Testis (tissue), 5 donors: ENCODE data around the gene HSFX3. TPM values are rescaled to one million over a fixed set of nuclear protein-coding genes. Genes with fewer than 3 reads are reported as not detected.
"Not testable (repeated sequence)": the region's sequence is repeated elsewhere in the genome, so short reads cannot be mapped to it uniquely, and the experiment has no call there.

ENCODE experiments used
- DNase-seq: peaks from one replicate; pipeline ENCODE4 v3.0.0-alpha.2; 2019
- H3K27ac ChIP-seq, 2 donors: fragments of 200-600 bp; sonication (generic); one replicate each; pipeline ENCODE4 v1.5.1; 2019
- H3K27me3 ChIP-seq: fragments of 200-600 bp; sonication (generic); one replicate; pipeline ENCODE4 v1.5.1; 2019
- H3K36me3 ChIP-seq: fragments of 200-600 bp; sonication (generic); one replicate; pipeline ENCODE4 v1.5.1; 2017; ENCODE audit warnings: low read depth; ENCODE audit errors: missing control alignments
- H3K4me1 ChIP-seq: fragments of 200-600 bp; sonication (generic); one replicate; pipeline ENCODE4 v1.5.1; 2019
- H3K4me3 ChIP-seq, 2 donors: fragments of 200-600 bp; sonication (generic); one replicate each; pipeline ENCODE4 v1.5.1; 2017 to 2019
- H3K9me3 ChIP-seq: fragments of 200-600 bp; sonication (generic); one replicate; pipeline ENCODE4 v1.5.1; 2017
- CTCF ChIP-seq, 3 experiments: fragments of 450-650 bp in 2 of 3; fragments of 200-600 bp in 1 of 3; sonication (generic) in 1 of 3; IDR thresholded peaks; one replicate each; pipeline ENCODE4 v1.5.1; 2016 to 2019; ENCODE audit warnings: antibody characterized with exemption in 3 of 3, mild to moderate bottlenecking in 2 of 3, moderate library complexity in 1 of 3
- POLR2A ChIP-seq: fragments of 450-650 bp; IDR thresholded peaks from one replicate; pipeline ENCODE4 v1.6.1; 2017; ENCODE audit warnings: antibody characterized with exemption, mild to moderate bottlenecking, moderate library complexity
- WGBS, 2 donors: methylation state at CpG; one replicate each; pipeline ENCODE4 v1.1.5; 2018; 5-methylcytosine and 5-hydroxymethylcytosine counted together
- intact Hi-C: fragments of 100-400 bp; cut with DNase I; formaldehyde crosslinking; loops from one replicate; pipeline ENCODE4 v1.15.1; 2023; ENCODE audit warnings: low total_unique reads
- long read RNA-seq, 2 donors: transcript quantifications; one replicate each; lab custom pipeline, GENCODE V29; 2026
- polyA plus RNA-seq: library from polyadenylated mRNA; stranded (reverse); fragments of 350-450 nt; fragmentation: Illumina TruSeq; extraction: RNeasy Lipid Tissue Mini Kit (QIAGEN cat#74804); gene quantifications from one replicate; pipeline ENCODE4 v1.2.3, GENCODE V29; 2014; ENCODE audit warnings: low read depth, low replicate concordance; ENCODE audit not compliant: insufficient read depth
- total RNA-seq, 2 donors: library from RNA; depleted of rRNA; stranded (reverse); fragments of >200 nt; gene quantifications; one replicate each; pipeline ENCODE4 v1.2.3, GENCODE V29; 2016

Gene HSFX3, protein sequence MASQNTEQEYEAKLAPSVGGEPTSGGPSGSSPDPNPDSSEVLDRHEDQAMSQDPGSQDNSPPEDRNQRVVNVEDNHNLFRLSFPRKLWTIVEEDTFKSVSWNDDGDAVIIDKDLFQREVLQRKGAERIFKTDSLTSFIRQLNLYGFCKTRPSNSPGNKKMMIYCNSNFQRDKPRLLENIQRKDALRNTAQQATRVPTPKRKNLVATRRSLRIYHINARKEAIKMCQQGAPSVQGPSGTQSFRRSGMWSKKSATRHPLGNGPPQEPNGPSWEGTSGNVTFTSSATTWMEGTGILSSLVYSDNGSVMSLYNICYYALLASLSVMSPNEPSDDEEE
- total RNA-seq: 1 to 10 TPM; 5.6 to 8.7 TPM
- 16.6 TPM for polyA plus RNA-seq
- long read RNA-seq, donor 1: 0 reads
- long read RNA-seq, donor 2: 0 reads

- H3K9me3 ChIP-seq, H3K27ac ChIP-seq, H3K4me1 ChIP-seq, H3K4me3 ChIP-seq, H3K36me3 ChIP-seq, H3K27me3 ChIP-seq, intact Hi-C loops, DNase-seq: not testable (repeated sequence)
- no CpG with 5 or more reads among the region's 6 CpGs for WGBS, 2 donors
Observed at GRCh38 chrX:149549701-149550100, at the start of gene HSFX3. TSS of gene HSFX3 (minus strand) at chrX:149549924. CDS start at chrX:149549852, 72 bp downstream.

DNA sequence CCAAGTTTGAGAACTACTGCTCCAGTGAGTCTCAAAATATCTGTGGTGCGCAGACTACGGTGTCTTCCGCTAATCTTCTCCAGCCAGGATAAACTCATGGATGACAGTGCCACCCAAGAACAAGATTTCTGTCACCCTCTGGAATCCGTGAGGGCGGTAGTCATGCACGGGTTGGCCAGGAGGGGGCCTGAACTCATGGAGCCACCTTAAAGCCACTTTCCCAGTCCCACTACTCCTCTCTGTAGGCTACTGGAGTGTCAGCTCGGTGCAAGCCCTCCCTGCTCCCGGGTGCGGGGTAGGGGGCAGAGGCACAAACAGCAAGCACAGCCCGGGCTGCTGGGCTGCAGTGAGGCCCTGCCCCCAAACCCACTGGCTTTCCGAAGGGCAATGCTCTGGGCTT lies 48.9 kb upstream of the HSFX3 start:
- H3K4me3 ChIP-seq, H3K9me3 ChIP-seq, H3K36me3 ChIP-seq, H3K27ac ChIP-seq, H3K27me3 ChIP-seq, H3K4me1 ChIP-seq, intact Hi-C loops: not testable (repeated sequence)
- DNase-seq: peak; percentile 13
- no CpG with 5 or more reads among the region's 11 CpGs for WGBS, 2 donors

- H3K27ac ChIP-seq, H3K4me1 ChIP-seq, intact Hi-C loops, H3K36me3 ChIP-seq, H3K9me3 ChIP-seq, H3K4me3 ChIP-seq, H3K27me3 ChIP-seq, DNase-seq: not testable (repeated sequence)
- WGBS, 2 donors: no CpG with 5 or more reads among the region's 7 CpGs
Observed at GRCh38 chrX:149595943-149596342, 46.2 kb upstream of the HSFX3 start.

DNA sequence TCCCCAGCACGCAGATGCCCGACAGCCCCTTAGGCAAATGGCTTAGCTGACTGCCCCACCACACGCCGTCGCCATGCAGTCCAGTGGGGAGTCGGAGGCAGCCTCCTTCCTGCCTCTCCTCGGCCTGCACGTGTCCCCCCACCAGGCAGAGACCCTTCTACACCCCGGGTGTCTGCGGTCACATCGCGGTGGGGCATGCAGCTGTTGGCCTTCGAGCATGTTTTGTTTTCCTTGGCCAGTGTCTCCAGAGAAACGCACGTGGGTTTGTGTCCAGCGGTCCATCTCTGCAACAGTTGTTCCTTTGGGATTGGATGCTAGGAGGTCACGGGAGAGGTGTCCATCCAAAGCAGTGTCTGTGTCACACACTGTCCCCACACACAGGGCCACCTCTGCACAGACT lies 45.5 kb upstream of the HSFX3 start, which contains the start of gene HSFX2:
Gene HSFX2 (minus strand): TSS at position 101 of the 400 bp plus-strand sequence. CDS start 614 bp downstream, outside the sequence.
- H3K36me3 ChIP-seq, intact Hi-C loops, H3K27me3 ChIP-seq, H3K9me3 ChIP-seq, DNase-seq, H3K4me1 ChIP-seq, H3K27ac ChIP-seq, H3K4me3 ChIP-seq: not testable (repeated sequence)
- no CpG with 5 or more reads among the region's 17 CpGs for WGBS, 2 donors

GRCh38 chrX:149590993-149591392 lies 41.3 kb upstream of the HSFX3 start:
- H3K4me1 ChIP-seq, intact Hi-C loops, H3K4me3 ChIP-seq, H3K27me3 ChIP-seq, DNase-seq, H3K9me3 ChIP-seq, H3K27ac ChIP-seq, H3K36me3 ChIP-seq: not testable (repeated sequence)
- no CpG with 5 or more reads among the region's 7 CpGs for WGBS, 2 donors

DNA sequence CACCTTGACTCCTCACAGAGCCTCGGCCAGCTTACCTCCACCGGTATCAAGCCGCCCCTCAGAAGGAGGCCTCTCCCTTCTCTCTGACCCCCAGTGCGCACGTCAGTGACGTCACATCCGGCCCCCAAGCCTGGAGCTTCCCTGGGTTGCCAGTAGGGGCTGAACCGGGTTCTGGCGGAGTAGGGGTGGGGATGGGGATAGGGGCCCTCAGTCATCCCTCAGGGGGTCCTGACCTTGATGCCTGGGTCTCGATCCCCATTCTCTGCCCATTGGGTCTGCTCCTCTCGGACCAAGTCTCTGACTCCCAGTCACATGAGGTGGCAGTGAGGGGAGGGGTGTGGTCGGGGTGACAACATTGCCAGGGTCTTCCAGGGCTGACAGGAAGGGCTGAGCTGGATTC lies 37.6 kb upstream of the HSFX3 start, which contains the start of gene MAGEA9B:
Gene MAGEA9B (minus strand): TSS at position 101 of the 400 bp plus-strand sequence. CDS start 4,280 bp downstream, outside the sequence.
- H3K9me3 ChIP-seq, H3K27ac ChIP-seq, H3K27me3 ChIP-seq, intact Hi-C loops, H3K4me1 ChIP-seq, H3K4me3 ChIP-seq, H3K36me3 ChIP-seq, DNase-seq: not testable (repeated sequence)
- WGBS, 2 donors: no CpG with 5 or more reads among the region's 12 CpGs

- H3K4me1 ChIP-seq, DNase-seq, H3K9me3 ChIP-seq, H3K4me3 ChIP-seq, H3K36me3 ChIP-seq, H3K27ac ChIP-seq, intact Hi-C loops, H3K27me3 ChIP-seq: not testable (repeated sequence)
- no CpG with 5 or more reads among the region's 17 CpGs for WGBS, 2 donors
Observed at GRCh38 chrX:149585631-149586030, 35.9 kb upstream of the HSFX3 start.

DNA sequence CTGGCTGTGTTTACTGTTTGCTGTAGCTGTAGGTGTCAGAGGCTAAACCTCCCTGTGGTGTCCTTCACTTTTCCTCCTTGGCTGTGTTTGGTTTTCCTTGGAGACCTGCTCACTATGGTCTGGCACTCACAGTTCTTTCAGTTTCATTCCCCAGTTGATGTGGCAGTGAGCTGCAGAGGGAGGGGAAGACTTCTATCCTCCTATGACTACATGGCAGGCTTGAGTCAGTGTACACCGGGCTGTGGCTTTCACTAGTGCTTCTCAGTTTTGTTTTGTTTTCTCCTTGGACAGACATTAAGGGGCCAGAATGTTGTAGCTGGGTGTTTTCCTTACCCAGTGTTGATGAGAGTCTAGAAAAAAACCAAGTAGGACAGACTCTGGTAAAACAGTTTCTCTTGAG lies 23.7 kb upstream of the HSFX3 start:
- H3K4me1 ChIP-seq, H3K27me3 ChIP-seq, DNase-seq, H3K4me3 ChIP-seq, H3K27ac ChIP-seq, H3K36me3 ChIP-seq, H3K9me3 ChIP-seq, intact Hi-C loops: not testable (repeated sequence)
- no CpG with 5 or more reads among the region's 1 CpG for whole genome bisulfite sequencing, 2 donors

- Histone ChIP-seq H3K4me3 (no peak overlapping the region), H3K4me1 (no peaks in the 10 kb centered on the region), H3K27me3 (no peaks in the 10 kb centered on the region), H3K36me3 (no peaks in the 10 kb centered on the region), H3K9me3 (no peaks in the 10 kb centered on the region), H3K27ac (no peak overlapping the region)
- intact Hi-C loops: no loop called here
- WGBS, 2 donors: 33 to 56% methylated on average over 1 of the region's 1 CpG
- TF ChIP-seq CTCF (IDR thresholded peaks at IDR 0.05) (no peak), POLR2A (no peak)
- DNase-seq: no peak
Observed at GRCh38 chrX:149572743-149573142, 23.0 kb upstream of the HSFX3 start.
